Natural killer cell (primary cell): ENCODE data around the gene RTF1. TPM values are rescaled to one million over a fixed set of nuclear protein-coding genes. Genes with fewer than 3 reads are reported as not detected.
A peak's percentile ranks its signal among the peaks of the same experiment; 100 is the strongest.

ENCODE experiments used
- ATAC-seq, 3 donors: fragments of 150-1000 bp in 2 of 3; fragments of 200-7000 bp in 1 of 3; cut with Tn5 transposase; 1 replicate in 1 of 3; 2 replicates in 2 of 3; pipeline ENCODE4 v1.10.0; 2021; ENCODE audit warnings: mild to moderate bottlenecking in 2 of 3, moderate library complexity in 2 of 3
- DNase-seq, 2 donors: peaks; one replicate each; pipeline versions ENCODE4 v3.0.0 to v3.0.0-alpha.2; 2013 to 2021; ENCODE audit warnings: mixed read lengths in 1 of 2
- H3K27ac ChIP-seq: one replicate; pipeline ENCODE4 v1.5.1; 2013; ENCODE audit warnings: mild to moderate bottlenecking, low read length
- H3K27me3 ChIP-seq: one replicate; pipeline ENCODE4 v1.6.1; 2013; ENCODE audit warnings: low read length; ENCODE audit not compliant: control insufficient read depth, insufficient read depth
- H3K36me3 ChIP-seq: one replicate; pipeline ENCODE4 v1.6.1; 2013; ENCODE audit warnings: low read length; ENCODE audit not compliant: control insufficient read depth, insufficient read depth
- H3K4me1 ChIP-seq: one replicate; pipeline ENCODE4 v1.6.1; 2013; ENCODE audit warnings: low read length; ENCODE audit not compliant: control insufficient read depth, insufficient read depth
- H3K4me3 ChIP-seq: one replicate; pipeline ENCODE4 v1.5.1; 2013; ENCODE audit warnings: low read length
- H3K9me3 ChIP-seq: one replicate; pipeline ENCODE4 v1.6.1; 2013; ENCODE audit warnings: low read length; ENCODE audit not compliant: control insufficient read depth, insufficient read depth
- H3K27ac Mint-ChIP-seq, 2 donors: one replicate each; pipeline ENCODE4 v1.8.0; 2022; ENCODE audit warnings: mild to moderate bottlenecking in 2 of 2, mixed read lengths in 2 of 2, moderate library complexity in 1 of 2
- H3K27me3 Mint-ChIP-seq, 2 donors: one replicate each; pipeline ENCODE4 v1.8.0; 2022; ENCODE audit warnings: low read depth in 2 of 2, mixed read lengths in 2 of 2
- H3K36me3 Mint-ChIP-seq: one replicate; pipeline ENCODE4 v1.8.0; 2022; ENCODE audit warnings: mixed read lengths
- H3K4me1 Mint-ChIP-seq, 2 donors: one replicate each; pipeline ENCODE4 v1.8.0; 2022; ENCODE audit warnings: mixed read lengths in 2 of 2
- H3K4me3 Mint-ChIP-seq: one replicate; pipeline ENCODE4 v1.8.0; 2022; ENCODE audit warnings: mild to moderate bottlenecking, moderate library complexity, mixed read lengths
- H3K9me3 Mint-ChIP-seq, 2 donors: one replicate each; pipeline ENCODE4 v1.8.0; 2022; ENCODE audit warnings: mixed read lengths in 2 of 2
- WGBS: methylation state at CpG from one replicate; pipeline ENCODE4 v1.1.7; 2013; ENCODE audit warnings: missing lambda C conversion rate; ENCODE audit not compliant: insufficient coverage; 5-methylcytosine and 5-hydroxymethylcytosine counted together
- intact Hi-C: fragments of 100-400 bp; cut with micrococcal nuclease; formaldehyde crosslinking; loops from one replicate; pipeline ENCODE4 v1.14.2; 2022
- total RNA-seq, 4 donors: library from RNA; stranded (reverse); fragments of 120-200 nt in 1 of 4; gene quantifications; one replicate each; pipeline versions ENCODE4 v1.2.3 to v1.2.4, GENCODE V29; 2013 to 2022
- TF ChIP-seq, protein P1 (sequence below): fragments of 200-600 bp; IDR thresholded peaks from one replicate; pipeline ENCODE4 v1.8.0; 2022; ENCODE audit warnings: antibody characterized with exemption

RTF1 gene
- total RNA-seq, 3 donors from 2014 or later (not counting 1 experiment from before 2014, with no cell fraction given) = 35.8 to 53.1 (median 42.7) TPM

DNA sequence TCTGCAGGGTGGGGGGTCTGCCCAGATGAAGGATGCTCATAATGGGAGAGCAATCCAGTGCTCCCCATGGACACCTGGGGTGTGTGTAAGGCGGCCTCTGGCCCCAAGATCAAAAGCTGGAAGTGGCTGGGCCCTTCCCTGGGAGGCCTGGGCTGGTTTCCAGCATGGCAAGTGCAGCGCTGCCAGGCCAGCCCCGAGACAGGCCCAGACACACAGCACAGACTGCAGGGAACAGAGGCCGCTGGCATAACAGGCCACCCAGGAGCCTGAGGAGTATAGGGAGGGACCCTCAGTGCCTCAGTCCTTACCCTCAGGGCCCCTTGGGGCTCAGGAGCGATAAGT lies 86.7 kb downstream of the RTF1 start:
- WGBS = 83% methylated on average over 5 of the region's 5 CpGs
- peaks cover 19 to 33% of the 10 kb centered on the region in 2 donors for H3K27me3 Mint-ChIP-seq

DNA sequence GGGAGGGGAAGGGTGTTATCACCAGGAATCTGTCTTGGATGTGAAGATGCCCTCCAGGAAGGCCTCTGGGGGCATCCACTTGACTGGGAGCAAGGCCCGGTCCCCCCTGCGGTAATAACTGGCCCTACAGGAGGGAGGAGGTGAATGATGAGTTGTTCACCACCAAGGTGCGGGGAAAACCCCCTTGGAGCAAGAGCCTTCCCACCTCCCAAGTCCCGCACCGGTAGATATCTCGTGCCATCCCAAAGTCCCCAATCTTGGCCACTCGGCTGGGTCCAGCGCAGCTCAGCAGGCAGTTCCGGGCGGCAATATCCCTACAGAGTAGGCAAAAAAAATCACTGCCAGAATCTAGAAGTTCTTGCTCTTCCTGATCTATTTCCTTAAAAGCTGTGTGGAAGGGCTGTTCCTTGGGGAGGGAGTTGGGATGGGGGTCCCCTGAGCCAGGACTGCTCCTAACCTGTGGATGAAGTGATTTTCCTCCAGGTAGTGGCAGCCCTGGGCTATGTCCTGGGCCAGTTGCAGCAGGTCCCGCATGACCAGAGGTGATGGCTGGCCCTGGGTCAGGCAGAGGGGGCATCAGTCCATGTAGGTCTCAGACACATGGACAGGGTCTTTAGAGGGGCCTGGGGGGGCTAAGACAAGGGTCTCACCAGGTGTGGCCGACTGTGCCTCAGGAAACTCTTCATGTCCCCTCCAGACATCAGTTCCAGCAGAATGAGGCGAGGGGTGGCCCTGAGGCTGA lies 88.0 kb downstream of the RTF1 start:
- 94% methylated on average over 13 of the region's 13 CpGs for WGBS
- no peak for DNase-seq
- H3K4me1 Mint-ChIP-seq = peaks cover 0 to 29% of the 10 kb centered on the region in 2 donors
- no peak overlapping the region for H3K4me3 ChIP-seq
- intact Hi-C loops = no loop called here
- no peaks in the 10 kb centered on the region for H3K36me3 Mint-ChIP-seq
- no peaks in the 10 kb centered on the region for H3K9me3 ChIP-seq
- peaks cover 27% of the 10 kb centered on the region for H3K27me3 ChIP-seq
- no peak overlapping the region for H3K27ac ChIP-seq
- peaks cover 30% of the 10 kb centered on the region for H3K4me1 ChIP-seq
- H3K27me3 Mint-ChIP-seq = peaks cover 6 to 22% of the 10 kb centered on the region in 2 donors
- TF ChIP-seq, protein P1, sequence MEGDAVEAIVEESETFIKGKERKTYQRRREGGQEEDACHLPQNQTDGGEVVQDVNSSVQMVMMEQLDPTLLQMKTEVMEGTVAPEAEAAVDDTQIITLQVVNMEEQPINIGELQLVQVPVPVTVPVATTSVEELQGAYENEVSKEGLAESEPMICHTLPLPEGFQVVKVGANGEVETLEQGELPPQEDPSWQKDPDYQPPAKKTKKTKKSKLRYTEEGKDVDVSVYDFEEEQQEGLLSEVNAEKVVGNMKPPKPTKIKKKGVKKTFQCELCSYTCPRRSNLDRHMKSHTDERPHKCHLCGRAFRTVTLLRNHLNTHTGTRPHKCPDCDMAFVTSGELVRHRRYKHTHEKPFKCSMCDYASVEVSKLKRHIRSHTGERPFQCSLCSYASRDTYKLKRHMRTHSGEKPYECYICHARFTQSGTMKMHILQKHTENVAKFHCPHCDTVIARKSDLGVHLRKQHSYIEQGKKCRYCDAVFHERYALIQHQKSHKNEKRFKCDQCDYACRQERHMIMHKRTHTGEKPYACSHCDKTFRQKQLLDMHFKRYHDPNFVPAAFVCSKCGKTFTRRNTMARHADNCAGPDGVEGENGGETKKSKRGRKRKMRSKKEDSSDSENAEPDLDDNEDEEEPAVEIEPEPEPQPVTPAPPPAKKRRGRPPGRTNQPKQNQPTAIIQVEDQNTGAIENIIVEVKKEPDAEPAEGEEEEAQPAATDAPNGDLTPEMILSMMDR = no peak
- H3K4me3 Mint-ChIP-seq = peak overlapping the region; percentile 13
- H3K27ac Mint-ChIP-seq = no peak overlapping the region
- no peak for ATAC-seq
- H3K9me3 Mint-ChIP-seq = no peaks in the 10 kb centered on the region
- H3K36me3 ChIP-seq = no peaks in the 10 kb centered on the region

More for the DNA sequence above, 86.7 kb downstream of the RTF1 start:
- Mint-ChIP-seq H3K9me3 (no peaks in the 10 kb centered on the region), H3K4me3 (peak overlapping the region; percentile 37), H3K27ac (no peak overlapping the region), H3K36me3 (no peaks in the 10 kb centered on the region), H3K4me1 (peaks cover 0 to 29% of the 10 kb centered on the region in 2 donors)
- Histone ChIP-seq H3K4me1 (peaks cover 30% of the 10 kb centered on the region), H3K4me3 (no peak overlapping the region), H3K36me3 (no peaks in the 10 kb centered on the region), H3K9me3 (no peaks in the 10 kb centered on the region), H3K27me3 (peaks cover 36% of the 10 kb centered on the region), H3K27ac (no peak overlapping the region)
- DNase-seq (no peak), ATAC-seq (no peak)
- TF ChIP-seq, protein P1 = no peak
- intact Hi-C loops = no loop called here

DNA sequence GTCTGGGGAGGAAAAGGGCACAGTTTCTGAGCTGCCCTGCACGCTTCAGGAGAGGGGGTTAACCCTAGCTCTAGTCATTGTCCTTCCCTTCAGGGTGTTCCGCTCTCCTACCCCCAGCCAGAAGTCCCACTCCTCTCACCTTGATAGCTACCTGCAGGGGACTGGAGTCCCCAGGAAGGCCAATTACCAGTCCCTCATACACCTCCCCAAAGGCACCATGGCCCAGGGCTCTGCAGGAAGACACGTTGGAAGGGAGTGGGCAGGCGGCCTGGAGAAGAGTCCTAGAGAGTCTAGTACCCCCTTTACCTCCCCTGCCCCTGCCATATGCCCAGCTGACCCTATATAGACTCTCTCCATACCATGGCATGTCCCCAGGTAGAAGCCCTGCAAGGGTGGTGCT lies 88.9 kb downstream of the RTF1 start:
- intact Hi-C loops = no loop called here
- no peak overlapping the region for H3K27ac ChIP-seq
- DNase-seq = no peak
- no peak for ATAC-seq
- no peaks in the 10 kb centered on the region for H3K9me3 ChIP-seq
- peaks cover 0 to 29% of the 10 kb centered on the region in 2 donors for H3K4me1 Mint-ChIP-seq
- no peak overlapping the region for H3K4me3 ChIP-seq
- no peaks in the 10 kb centered on the region for H3K36me3 ChIP-seq
- no peaks in the 10 kb centered on the region for H3K36me3 Mint-ChIP-seq
- H3K27me3 Mint-ChIP-seq = peaks cover 0 to 25% of the 10 kb centered on the region in 2 donors
- no peaks in the 10 kb centered on the region for H3K9me3 Mint-ChIP-seq
- no peak overlapping the region for H3K27ac Mint-ChIP-seq
- no peak overlapping the region for H3K4me3 Mint-ChIP-seq
- WGBS = 90% methylated on average over 4 of the region's 4 CpGs
- TF ChIP-seq, protein P1 = no peak
- peaks cover 29% of the 10 kb centered on the region for H3K4me1 ChIP-seq
- peaks cover 19% of the 10 kb centered on the region for H3K27me3 ChIP-seq
